Esophagus (tissue), 2 donors: ENCODE results near the gene WWOX. TPM values are rescaled to one million over a fixed set of nuclear protein-coding genes. Genes with fewer than 3 reads are reported as not detected.

Source experiments
- H3K27ac ChIP-seq, 2 donors: one replicate each; pipeline ENCODE4 v1.5.1; 2013; ENCODE audit warnings: low read depth in 2 of 2, mild to moderate bottlenecking in 2 of 2, inconsistent platforms in 1 of 2, low read length in 1 of 2, moderate library complexity in 1 of 2
- H3K27me3 ChIP-seq, 2 donors: one replicate each; pipeline ENCODE4 v1.6.1; 2013; ENCODE audit warnings: low read length in 2 of 2, control low read depth in 1 of 2, mild to moderate bottlenecking in 1 of 2; ENCODE audit not compliant: insufficient read depth in 2 of 2, control insufficient read depth in 1 of 2
- H3K36me3 ChIP-seq, 2 donors: one replicate each; pipeline ENCODE4 v1.6.1; 2013; ENCODE audit warnings: low read length in 1 of 2; ENCODE audit not compliant: control insufficient read depth in 2 of 2, insufficient read depth in 2 of 2
- H3K4me1 ChIP-seq, 2 donors: one replicate each; pipeline ENCODE4 v1.6.1; 2013; ENCODE audit warnings: low read length in 1 of 2; ENCODE audit not compliant: control insufficient read depth in 2 of 2, insufficient read depth in 2 of 2
- H3K4me3 ChIP-seq, 2 donors: one replicate each; pipeline ENCODE4 v1.5.1; 2013; ENCODE audit warnings: low read length in 2 of 2, mild to moderate bottlenecking in 2 of 2, low read depth in 1 of 2, moderate library complexity in 1 of 2
- H3K9me3 ChIP-seq, 2 donors: one replicate each; pipeline ENCODE4 v1.6.1; 2013; ENCODE audit warnings: mild to moderate bottlenecking in 2 of 2, low read depth in 1 of 2, low read length in 1 of 2, moderate library complexity in 1 of 2; ENCODE audit not compliant: control insufficient read depth in 2 of 2, insufficient read depth in 1 of 2
- WGBS, 2 donors: extraction: QIAGEN DNeasy Blood & Tissue Kit; methylation state at CpG; one replicate each; pipeline ENCODE4 v1.1.7; 2013; 5-methylcytosine and 5-hydroxymethylcytosine counted together
- polyA plus RNA-seq, 2 donors: library from polyadenylated mRNA; stranded (reverse); fragments of 200-250 nt; gene quantifications; one replicate each; pipeline ENCODE4 v1.2.3, GENCODE V29; 2013
- donor health status: healthy with polysubstance abuse.
- donor health status: Bipolar disorder and iron deficiency.

Gene WWOX
- polyA plus RNA-seq, 2 donors, result 6.4 to 9.1 TPM

DNA sequence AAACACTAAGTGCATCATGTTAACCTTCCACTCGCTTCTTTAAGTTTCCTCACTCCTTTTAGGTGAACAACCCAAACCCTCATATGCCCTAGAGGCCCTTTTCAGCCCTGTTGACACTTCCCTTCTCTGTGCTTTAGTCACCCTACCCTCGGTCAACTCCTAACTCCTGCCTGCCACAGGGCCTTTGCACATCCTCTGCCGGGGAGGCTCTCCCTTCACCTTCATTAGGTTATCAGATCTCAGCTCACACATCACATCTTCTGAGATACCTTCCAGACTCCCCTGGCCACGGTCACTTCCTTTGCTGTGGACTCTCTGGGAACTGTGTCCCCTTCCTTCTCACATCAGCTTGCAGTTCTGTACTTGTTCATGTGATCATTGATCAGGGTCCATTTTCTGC, 926.7 kb downstream of the WWOX start:
- H3K36me3 ChIP-seq, result no peaks in the 10 kb centered on the region
- H3K4me3 ChIP-seq, result no peak overlapping the region
- no peak overlapping the region for H3K27ac ChIP-seq
- WGBS, 2 donors, result 94 to 97% methylated on average over 4 of the region's 4 CpGs
- peaks cover 0 to 2% of the 10 kb centered on the region in 2 donors for H3K9me3 ChIP-seq
- no peaks in the 10 kb centered on the region for H3K4me1 ChIP-seq
- no peaks in the 10 kb centered on the region for H3K27me3 ChIP-seq

DNA sequence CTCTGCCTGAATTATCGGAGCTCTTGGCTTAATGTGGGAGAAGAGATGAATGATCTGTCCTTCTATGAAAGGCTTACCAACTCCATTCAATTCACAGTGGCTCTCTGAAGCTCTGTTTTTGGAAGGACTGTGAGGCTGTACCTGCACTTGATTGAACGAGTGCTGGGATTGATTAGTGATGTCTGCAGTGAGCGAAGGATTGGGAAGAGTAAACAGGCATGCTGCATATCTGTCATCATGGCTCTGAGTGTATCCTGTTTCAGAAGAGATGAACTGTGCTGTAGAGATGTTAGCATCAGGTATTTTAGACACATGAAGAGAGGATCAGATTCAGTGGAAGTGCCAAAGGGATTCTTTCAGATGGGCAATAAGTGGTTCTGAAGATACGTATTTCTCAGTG, 937.1 kb downstream of the WWOX start:
- 94 to 96% methylated on average over 4 of the region's 4 CpGs for WGBS, 2 donors
- H3K27ac ChIP-seq, result no peak overlapping the region
- H3K9me3 ChIP-seq, result no peaks in the 10 kb centered on the region
- H3K36me3 ChIP-seq, result peaks cover 0 to 2% of the 10 kb centered on the region in 2 donors
- no peaks in the 10 kb centered on the region for H3K4me1 ChIP-seq
- H3K4me3 ChIP-seq, result no peak overlapping the region
- peaks cover 0 to 3% of the 10 kb centered on the region in 2 donors for H3K27me3 ChIP-seq

DNA sequence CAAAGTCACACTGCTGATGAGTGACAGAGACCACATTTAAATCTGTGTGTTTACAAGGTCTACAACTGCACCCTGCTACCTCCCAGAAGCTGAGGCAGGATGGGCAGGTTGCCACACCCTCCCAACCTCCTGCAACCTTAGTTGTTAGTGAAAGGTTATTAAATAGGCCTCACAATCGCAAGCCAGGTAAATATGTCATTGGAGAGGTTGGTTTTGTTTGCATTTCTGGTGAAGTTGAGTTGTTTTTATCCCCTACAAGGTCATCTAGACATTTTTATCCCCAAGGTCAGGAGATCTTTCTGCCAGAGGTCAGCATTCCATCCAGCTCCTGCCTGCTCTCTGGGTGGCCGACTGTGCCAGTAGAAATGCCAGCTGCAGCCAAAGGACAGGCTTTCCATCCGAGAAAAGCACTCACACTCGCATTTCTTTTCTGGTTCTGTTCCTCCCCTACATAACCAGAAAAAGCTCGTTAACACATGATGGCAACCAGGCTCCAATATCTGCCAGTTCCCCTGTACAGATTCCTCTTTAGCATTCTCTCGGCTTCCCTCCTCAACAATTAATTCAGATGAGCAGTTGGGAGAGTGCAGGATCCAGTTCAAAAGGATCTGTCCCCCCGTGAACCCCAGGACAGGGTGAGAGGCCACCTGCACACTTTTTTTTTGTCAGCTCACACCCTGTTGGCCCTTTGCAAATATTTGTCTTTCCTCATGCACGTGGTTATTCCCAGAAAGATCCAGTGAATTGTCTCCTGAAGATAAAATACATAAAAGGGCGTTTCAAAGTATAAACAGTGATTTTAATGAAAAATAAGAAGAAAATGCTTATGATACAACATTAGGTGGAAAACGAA, 938.3 kb downstream of the WWOX start:
- H3K4me3 ChIP-seq, result no peak overlapping the region
- no peak overlapping the region for H3K27ac ChIP-seq
- 56 to 73% methylated on average over 10 of the region's 10 CpGs for WGBS, 2 donors
- no peaks in the 10 kb centered on the region for H3K9me3 ChIP-seq
- peaks cover 0 to 2% of the 10 kb centered on the region in 2 donors for H3K36me3 ChIP-seq
- peaks cover 0 to 3% of the 10 kb centered on the region in 2 donors for H3K27me3 ChIP-seq
- H3K4me1 ChIP-seq, result no peaks in the 10 kb centered on the region

DNA sequence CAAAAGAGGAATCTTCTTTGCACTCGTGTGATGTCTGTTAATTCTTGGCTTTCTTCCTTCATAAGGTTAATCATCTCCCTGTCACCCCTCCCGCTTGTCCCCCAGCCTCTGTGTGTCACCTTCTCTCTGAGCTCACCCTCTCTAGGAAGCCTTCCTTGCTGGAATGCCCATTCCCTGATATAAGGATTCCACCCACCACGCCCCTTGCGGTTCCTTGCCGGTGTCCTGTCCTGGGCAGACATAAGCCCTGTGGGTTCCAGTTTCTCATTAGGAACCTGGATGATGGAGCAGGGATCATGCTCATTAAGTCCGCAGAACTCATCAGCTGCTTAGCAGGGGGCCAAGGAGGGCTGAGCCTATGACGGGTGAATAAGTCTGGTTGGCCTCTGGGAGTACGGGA, 941.8 kb downstream of the WWOX start:
- no peak overlapping the region for H3K27ac ChIP-seq
- no peaks in the 10 kb centered on the region for H3K9me3 ChIP-seq
- H3K4me3 ChIP-seq, result no peak overlapping the region
- WGBS, 2 donors, result 86 to 95% methylated on average over 8 of the region's 8 CpGs
- no peaks in the 10 kb centered on the region for H3K4me1 ChIP-seq
- peaks cover 0 to 2% of the 10 kb centered on the region in 2 donors for H3K36me3 ChIP-seq
- H3K27me3 ChIP-seq, result no peaks in the 10 kb centered on the region

DNA sequence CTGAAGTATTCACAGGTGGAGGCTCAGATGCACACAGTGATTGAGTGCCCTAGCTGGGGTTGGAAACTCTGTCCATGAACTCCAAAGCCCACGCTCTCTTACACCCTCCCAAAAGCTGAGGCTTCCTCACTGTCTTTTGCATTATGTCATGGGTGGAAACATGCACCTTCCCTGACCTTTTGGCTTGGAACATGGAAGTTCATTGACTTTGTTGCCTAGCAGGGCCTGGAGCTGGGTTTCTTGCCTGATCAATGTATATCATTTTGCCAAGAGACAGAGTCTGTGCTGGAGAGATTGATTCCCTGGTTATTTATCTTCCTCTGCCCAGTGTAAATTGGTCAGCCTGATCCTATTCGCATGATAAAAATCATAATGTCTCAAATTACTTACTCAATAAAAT, 942.7 kb downstream of the WWOX start:
- Histone ChIP-seq H3K27me3 (no peaks in the 10 kb centered on the region), H3K9me3 (no peaks in the 10 kb centered on the region), H3K4me1 (no peaks in the 10 kb centered on the region), H3K36me3 (peaks cover 0 to 2% of the 10 kb centered on the region in 2 donors), H3K27ac (no peak overlapping the region), H3K4me3 (no peak overlapping the region)
- WGBS, 2 donors, result 87 to 98% methylated on average over 2 of the region's 2 CpGs

DNA sequence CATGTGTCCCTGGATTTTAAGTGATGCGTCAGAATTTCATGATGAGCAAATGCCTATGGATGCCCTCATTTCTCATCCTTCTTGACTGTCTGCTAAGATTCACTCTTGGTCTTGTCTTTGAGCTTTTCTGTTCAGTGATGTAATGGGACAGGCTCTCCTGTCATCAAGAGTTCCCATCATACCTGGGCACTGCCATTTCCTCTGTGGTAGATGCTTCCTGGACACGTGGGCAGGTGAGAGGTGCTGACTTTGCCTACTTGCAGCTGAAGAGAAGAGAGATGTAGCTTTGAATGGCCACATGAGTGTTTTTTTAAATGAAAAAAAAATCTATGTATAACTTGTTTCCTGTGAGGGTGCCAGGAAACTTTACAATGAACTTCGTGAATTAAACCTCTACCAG, 943.4 kb downstream of the WWOX start:
- WGBS, 2 donors, result 52 to 75% methylated on average over 3 of the region's 3 CpGs

DNA sequence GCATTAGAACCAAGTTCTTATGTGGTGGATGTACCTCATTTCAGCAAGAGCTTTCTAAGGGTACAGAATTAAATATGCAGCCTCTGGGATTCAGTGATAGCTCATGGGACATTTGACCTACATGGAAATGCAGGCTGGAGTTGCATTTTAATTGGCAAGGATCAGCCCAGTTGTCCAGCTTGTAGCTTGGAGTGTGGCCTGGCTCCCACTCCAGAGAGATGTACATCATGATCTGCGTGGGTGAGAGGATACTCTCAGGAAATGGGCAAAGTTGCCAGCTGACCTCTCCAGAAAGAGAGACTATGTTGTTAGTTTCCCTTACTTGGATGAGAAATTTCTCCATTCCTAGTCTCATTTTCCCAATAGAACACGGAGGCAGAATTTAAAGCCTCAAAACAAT, 945.7 kb downstream of the WWOX start:
- Histone ChIP-seq H3K4me1 (peaks cover 0 to 4% of the 10 kb centered on the region in 2 donors), H3K27me3 (no peaks in the 10 kb centered on the region), H3K27ac (no peak overlapping the region), H3K9me3 (no peaks in the 10 kb centered on the region), H3K36me3 (no peaks in the 10 kb centered on the region), H3K4me3 (no peak overlapping the region)
- WGBS, 2 donors, result 75 to 78% methylated on average over 2 of the region's 2 CpGs

More for the DNA sequence above, 943.4 kb downstream of the WWOX start:
- Histone ChIP-seq H3K27ac (no peak overlapping the region), H3K9me3 (no peaks in the 10 kb centered on the region), H3K36me3 (peaks cover 0 to 2% of the 10 kb centered on the region in 2 donors), H3K4me3 (no peak overlapping the region), H3K4me1 (no peaks in the 10 kb centered on the region), H3K27me3 (no peaks in the 10 kb centered on the region)

DNA sequence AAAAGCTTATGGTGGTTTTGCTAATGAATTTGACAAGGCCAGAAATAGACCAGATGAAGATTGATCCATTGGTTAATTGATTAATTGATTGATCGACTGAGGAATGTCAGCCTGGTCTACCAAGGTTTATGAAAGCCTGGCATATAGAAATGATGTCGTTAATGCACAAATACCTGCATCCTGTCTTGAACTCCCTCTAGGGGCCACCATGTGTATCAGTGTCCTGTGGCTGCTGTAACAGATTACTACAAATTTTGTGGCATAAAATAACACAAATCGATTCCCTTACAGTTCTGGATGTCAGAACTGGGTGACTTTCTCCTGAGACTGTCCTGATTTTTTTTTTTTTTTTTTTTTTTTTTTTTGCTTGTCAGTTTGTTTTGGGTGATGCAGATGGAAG, 947.9 kb downstream of the WWOX start:
- Histone ChIP-seq H3K36me3 (no peaks in the 10 kb centered on the region), H3K27me3 (no peaks in the 10 kb centered on the region), H3K4me3 (no peak overlapping the region), H3K27ac (no peak overlapping the region), H3K9me3 (no peaks in the 10 kb centered on the region), H3K4me1 (peaks cover 0 to 10% of the 10 kb centered on the region in 2 donors)
- WGBS, 2 donors, result 64 to 68% methylated on average over 3 of the region's 3 CpGs

DNA sequence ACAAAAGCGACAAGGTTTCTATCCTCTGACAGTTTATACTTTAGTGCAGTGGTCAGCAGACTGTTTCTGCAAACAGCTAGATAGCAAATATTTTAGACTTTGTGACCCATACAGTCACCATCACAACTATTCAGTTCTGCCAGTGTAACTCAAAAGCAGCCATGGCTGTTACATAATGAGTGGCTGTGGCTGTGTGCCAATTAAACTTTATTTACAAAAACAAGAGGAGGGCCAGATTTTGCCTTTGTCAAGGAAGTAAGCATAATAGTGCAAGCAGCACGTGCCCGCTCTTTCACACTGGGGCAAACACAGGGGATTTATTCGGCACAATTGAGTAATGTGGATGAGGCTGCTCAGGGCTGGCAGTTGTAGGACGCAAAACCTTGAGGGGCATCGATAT, 949.6 kb downstream of the WWOX start:
- Histone ChIP-seq H3K4me1 (peaks cover 0 to 10% of the 10 kb centered on the region in 2 donors), H3K27ac (no peak overlapping the region), H3K9me3 (no peaks in the 10 kb centered on the region), H3K27me3 (no peaks in the 10 kb centered on the region), H3K4me3 (no peak overlapping the region), H3K36me3 (no peaks in the 10 kb centered on the region)
- WGBS, 2 donors, result 95 to 96% methylated on average over 6 of the region's 6 CpGs

DNA sequence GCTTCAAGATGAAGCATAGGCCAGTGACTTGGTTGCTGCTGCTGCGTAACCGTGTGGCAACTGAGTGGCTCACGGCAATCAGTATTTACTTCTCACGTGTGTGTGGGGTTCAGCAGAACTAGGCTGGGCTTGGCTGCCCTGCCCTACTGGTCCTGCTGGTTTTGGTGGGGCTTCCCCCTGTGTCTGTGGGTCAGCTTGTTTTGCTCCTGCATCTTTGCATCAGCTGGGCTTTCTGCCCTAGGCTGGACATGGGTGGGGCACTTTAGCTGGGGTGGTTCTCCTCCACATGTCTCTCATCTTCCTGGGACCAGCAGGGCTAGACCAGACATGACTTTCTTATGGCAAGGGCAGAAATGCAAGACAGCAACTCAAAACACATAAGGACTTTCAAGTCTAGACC, 950.6 kb downstream of the WWOX start:
- no peaks in the 10 kb centered on the region for H3K36me3 ChIP-seq
- H3K4me1 ChIP-seq, result peaks cover 0 to 10% of the 10 kb centered on the region in 2 donors
- H3K4me3 ChIP-seq, result no peak overlapping the region
- H3K27me3 ChIP-seq, result no peaks in the 10 kb centered on the region
- H3K27ac ChIP-seq, result peak overlapping the region; percentile 41 to 44
- H3K9me3 ChIP-seq, result no peaks in the 10 kb centered on the region
- WGBS, 2 donors, result 52 to 73% methylated on average over 4 of the region's 4 CpGs
